22Rv1 (cell line): ENCODE data around the gene CHPF.

ENCODE experiments used
- H3K27ac ChIP-seq: fragments of 450-650 bp; 2 replicates; pipeline ENCODE4 v1.5.1; 2017
- ZFX ChIP-seq: fragments of 450-650 bp; IDR thresholded peaks from 2 replicates; pipeline ENCODE4 v1.6.1; 2017; ENCODE audit warnings: antibody characterized with exemption, borderline replicate concordance
- TF ChIP-seq, protein P1 (sequence below): fragments of 450-650 bp; IDR thresholded peaks from 2 replicates; pipeline ENCODE4 v1.5.1; 2017; ENCODE audit warnings: mild to moderate bottlenecking

The CHPF gene

DNA sequence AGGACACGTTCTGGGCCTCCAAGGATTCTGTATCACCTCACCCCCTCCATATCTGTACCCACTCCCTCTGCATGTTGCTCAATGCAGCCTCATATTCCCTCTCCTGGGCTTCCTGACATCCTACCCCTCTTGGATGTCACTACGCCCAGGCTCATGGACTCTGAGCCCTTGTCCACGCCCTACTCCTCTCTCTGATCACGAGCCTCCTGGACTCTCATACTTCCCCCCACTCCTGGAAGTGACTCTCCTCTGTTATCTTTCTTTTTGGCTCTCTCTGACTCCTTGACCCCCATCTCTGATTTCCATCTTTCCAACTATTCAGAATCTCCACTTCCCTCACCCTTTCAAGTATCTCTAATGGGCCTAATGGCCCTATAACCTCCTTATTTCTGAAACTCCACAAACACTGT, 2.3 kb upstream of the CHPF start:
- TF ChIP-seq, protein P1, sequence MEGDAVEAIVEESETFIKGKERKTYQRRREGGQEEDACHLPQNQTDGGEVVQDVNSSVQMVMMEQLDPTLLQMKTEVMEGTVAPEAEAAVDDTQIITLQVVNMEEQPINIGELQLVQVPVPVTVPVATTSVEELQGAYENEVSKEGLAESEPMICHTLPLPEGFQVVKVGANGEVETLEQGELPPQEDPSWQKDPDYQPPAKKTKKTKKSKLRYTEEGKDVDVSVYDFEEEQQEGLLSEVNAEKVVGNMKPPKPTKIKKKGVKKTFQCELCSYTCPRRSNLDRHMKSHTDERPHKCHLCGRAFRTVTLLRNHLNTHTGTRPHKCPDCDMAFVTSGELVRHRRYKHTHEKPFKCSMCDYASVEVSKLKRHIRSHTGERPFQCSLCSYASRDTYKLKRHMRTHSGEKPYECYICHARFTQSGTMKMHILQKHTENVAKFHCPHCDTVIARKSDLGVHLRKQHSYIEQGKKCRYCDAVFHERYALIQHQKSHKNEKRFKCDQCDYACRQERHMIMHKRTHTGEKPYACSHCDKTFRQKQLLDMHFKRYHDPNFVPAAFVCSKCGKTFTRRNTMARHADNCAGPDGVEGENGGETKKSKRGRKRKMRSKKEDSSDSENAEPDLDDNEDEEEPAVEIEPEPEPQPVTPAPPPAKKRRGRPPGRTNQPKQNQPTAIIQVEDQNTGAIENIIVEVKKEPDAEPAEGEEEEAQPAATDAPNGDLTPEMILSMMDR, result no peak
- no peak for TF ChIP-seq ZFX
- no peak overlapping the region for H3K27ac ChIP-seq

- no peak for TF ChIP-seq ZFX
- TF ChIP-seq, protein P1, result no peak
- H3K27ac ChIP-seq, result no peak overlapping the region
These were observed 1.8 kb upstream of the CHPF start for GRCh38 chr2:219545295-219545942.

DNA sequence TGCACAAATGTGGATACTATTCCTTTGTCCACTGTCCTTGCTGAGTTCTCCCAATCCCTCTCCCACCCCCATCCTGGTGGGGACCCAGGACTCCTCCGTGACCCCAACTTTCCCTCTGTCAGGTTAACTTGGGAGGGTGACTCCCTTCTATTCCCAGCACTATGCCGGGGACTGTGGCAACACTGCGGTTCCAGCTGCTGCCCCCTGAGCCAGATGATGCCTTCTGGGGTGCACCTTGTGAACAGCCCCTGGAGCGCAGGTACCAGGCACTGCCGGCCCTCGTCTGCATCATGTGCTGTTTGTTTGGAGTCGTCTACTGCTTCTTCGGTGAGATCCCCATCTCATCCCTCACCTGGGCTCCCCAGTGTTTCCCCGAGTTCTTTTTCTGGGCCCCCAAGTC, 958 bp upstream of the CHPF start:
- peak overlapping the region; percentile 93 for H3K27ac ChIP-seq

DNA sequence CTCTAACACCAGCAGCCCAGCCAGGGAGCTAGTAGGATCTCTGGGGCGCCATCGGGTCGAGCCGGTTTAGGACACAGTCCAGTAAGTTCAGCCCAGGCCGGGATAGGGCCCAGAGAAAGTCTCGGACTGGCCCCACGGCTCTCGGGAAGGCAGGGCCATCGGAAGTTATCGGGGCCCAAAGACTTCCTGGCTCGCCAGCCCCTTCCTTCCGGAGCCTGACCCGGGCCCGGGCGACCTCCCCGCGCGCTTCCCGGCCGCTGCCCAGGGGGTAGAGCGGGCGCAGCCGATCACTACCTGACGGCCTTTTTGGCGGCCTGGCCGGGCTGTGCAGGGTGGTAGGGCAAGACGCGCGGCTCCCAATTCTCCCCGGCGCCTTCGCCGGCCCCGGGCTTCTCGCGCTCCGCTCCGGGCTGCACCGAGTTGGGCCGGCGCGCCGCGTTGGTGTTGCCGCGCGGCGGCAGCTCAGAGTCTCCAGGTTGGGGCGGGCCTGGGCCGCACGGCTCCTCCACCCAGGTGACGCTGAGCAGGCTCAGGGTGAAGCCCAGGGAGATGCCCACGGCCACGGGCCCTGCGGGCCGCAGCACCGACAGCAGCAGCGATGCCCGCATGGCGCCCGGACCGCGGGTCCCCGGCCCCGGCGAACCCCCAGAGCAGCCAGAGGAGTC, 546 bp downstream of the CHPF start:
- peak overlapping the region; percentile 93 for H3K27ac ChIP-seq
- TF ChIP-seq ZFX, result no peak
- TF ChIP-seq, protein P1, result peak; percentile 18

More for the DNA sequence above, 958 bp upstream of the CHPF start:
- TF ChIP-seq ZFX, result no peak
- TF ChIP-seq, protein P1, result no peak

GRCh38 chr2:219541611-219542180, 1.9 kb downstream of the CHPF start:
- TF ChIP-seq ZFX, result no peak
- TF ChIP-seq, protein P1, result peak; percentile 100
- peak overlapping the region; percentile 93; the same call in 1 of the 2 replicates for H3K27ac ChIP-seq

DNA sequence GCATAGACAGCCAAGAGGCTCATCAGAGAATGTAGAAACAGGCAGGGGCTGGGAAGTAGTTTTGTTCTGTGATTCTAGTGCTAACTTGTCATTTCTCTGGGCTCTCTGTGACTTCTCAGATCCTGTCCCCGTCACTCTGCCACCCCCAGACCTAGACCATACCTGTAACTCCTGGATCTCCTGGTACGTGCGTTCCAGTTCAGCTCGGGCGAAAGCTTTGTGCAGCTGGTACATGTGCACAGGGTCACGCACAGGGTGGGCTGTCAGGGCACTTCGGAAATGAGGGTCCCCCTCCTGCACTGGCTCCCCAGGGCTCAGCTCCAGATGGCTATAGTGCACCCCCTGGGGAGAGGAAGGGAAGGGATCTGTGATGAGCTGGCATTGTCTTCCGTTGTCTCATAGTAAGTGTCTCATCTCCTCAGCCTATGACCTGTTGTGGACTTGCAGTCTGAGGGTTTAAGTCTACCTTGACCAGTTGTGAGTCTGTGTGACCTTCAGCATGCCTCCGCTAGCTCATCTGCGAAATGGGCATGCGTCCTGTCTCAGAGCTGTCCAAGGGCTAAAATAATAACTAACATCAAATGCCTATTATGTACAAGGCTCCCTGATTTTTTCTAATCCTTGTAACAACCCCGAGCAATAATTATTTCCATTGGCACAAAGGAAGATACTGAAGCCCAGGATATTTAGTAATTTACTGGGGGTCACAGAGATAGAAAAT, 2.7 kb downstream of the CHPF start:
- no peak overlapping the region for H3K27ac ChIP-seq
- TF ChIP-seq ZFX, result no peak
- TF ChIP-seq, protein P1, result no peak
